Neutrophil (primary cell): ENCODE measurements around the gene GNG12.

Source experiments
- H3K27ac ChIP-seq: fragments of 200-600 bp; sonication (generic); 2 replicates; pipeline ENCODE4 v1.5.1; 2016; ENCODE audit warnings: mild to moderate bottlenecking, moderate library complexity
- H3K27me3 ChIP-seq: fragments of 200-600 bp; sonication (generic); 2 replicates; pipeline ENCODE4 v1.6.0; 2016; ENCODE audit warnings: mild to moderate bottlenecking
- H3K36me3 ChIP-seq: fragments of 200-600 bp; sonication (generic); 2 replicates; pipeline ENCODE4 v1.5.1; 2017
- H3K4me1 ChIP-seq, 2 experiments: fragments of 200-600 bp in 1 of 2; sonication (generic) in 1 of 2; 1 replicate in 1 of 2; 2 replicates in 1 of 2; pipeline versions ENCODE4 v1.5.1 to v1.6.1; 2013 to 2016; ENCODE audit warnings: low read depth in 1 of 2, low read length in 1 of 2, mild to moderate bottlenecking in 1 of 2, moderate library complexity in 1 of 2; ENCODE audit not compliant: control insufficient read depth in 1 of 2, insufficient read depth in 1 of 2
- H3K4me3 ChIP-seq, 2 experiments: fragments of 200-600 bp in 1 of 2; sonication (generic) in 1 of 2; 1 replicate in 1 of 2; 2 replicates in 1 of 2; pipeline ENCODE4 v1.5.1; 2013 to 2016; ENCODE audit warnings: low read depth in 1 of 2, low read length in 1 of 2, mild to moderate bottlenecking in 1 of 2, moderate library complexity in 1 of 2
- H3K9me3 ChIP-seq: fragments of 200-600 bp; sonication (generic); 2 replicates; pipeline ENCODE4 v1.5.1; 2016
- CTCF ChIP-seq: fragments of 200-600 bp; sonication (generic); IDR thresholded peaks from 2 replicates; pipeline ENCODE4 v1.5.1; 2016; ENCODE audit warnings: antibody characterized with exemption

The GNG12 gene

GRCh38 chr1:67679691-67680090 is 153.6 kb downstream of the GNG12 start:
- Histone ChIP-seq H3K4me3 (no peak overlapping the region), H3K27me3 (no peaks in the 10 kb centered on the region), H3K27ac (no peak overlapping the region), H3K36me3 (no peaks in the 10 kb centered on the region), H3K4me1 (peaks cover 16 to 19% of the 10 kb centered on the region in 2 experiments), H3K9me3 (no peaks in the 10 kb centered on the region)
- TF ChIP-seq CTCF, result no peak

- Histone ChIP-seq H3K4me1 (peaks cover 1 to 3% of the 10 kb centered on the region in 2 experiments), H3K27ac (no peak overlapping the region), H3K4me3 (no peak overlapping the region), H3K9me3 (no peaks in the 10 kb centered on the region), H3K36me3 (no peaks in the 10 kb centered on the region), H3K27me3 (no peaks in the 10 kb centered on the region)
- no peak for TF ChIP-seq CTCF
Measured at GRCh38 chr1:67677930-67678329, 155.3 kb downstream of the GNG12 start.

- no peak for TF ChIP-seq CTCF
- no peak overlapping the region for H3K4me3 ChIP-seq
- H3K9me3 ChIP-seq, result no peaks in the 10 kb centered on the region
- no peak overlapping the region for H3K27ac ChIP-seq
- no peaks in the 10 kb centered on the region for H3K36me3 ChIP-seq
- H3K27me3 ChIP-seq, result no peaks in the 10 kb centered on the region
- peaks cover 0 to 3% of the 10 kb centered on the region in 2 experiments for H3K4me1 ChIP-seq
Measured at GRCh38 chr1:67677408-67677807, 155.9 kb downstream of the GNG12 start.

GRCh38 chr1:67676946-67677345 is 156.3 kb downstream of the GNG12 start:
- Histone ChIP-seq H3K4me1 (peaks cover 0 to 3% of the 10 kb centered on the region in 2 experiments), H3K27me3 (no peaks in the 10 kb centered on the region), H3K36me3 (no peaks in the 10 kb centered on the region), H3K27ac (no peak overlapping the region), H3K4me3 (no peak overlapping the region), H3K9me3 (no peaks in the 10 kb centered on the region)
- no peak for TF ChIP-seq CTCF

GRCh38 chr1:67676287-67676686 is 157.0 kb downstream of the GNG12 start:
- Histone ChIP-seq H3K9me3 (no peaks in the 10 kb centered on the region), H3K27ac (no peak overlapping the region), H3K27me3 (no peaks in the 10 kb centered on the region), H3K4me3 (no peak overlapping the region), H3K36me3 (no peaks in the 10 kb centered on the region), H3K4me1 (peaks cover 0 to 3% of the 10 kb centered on the region in 2 experiments)
- no peak for TF ChIP-seq CTCF

GRCh38 chr1:67675800-67676199 is 157.5 kb downstream of the GNG12 start:
- no peak for TF ChIP-seq CTCF
- no peak overlapping the region for H3K27ac ChIP-seq
- peaks cover 0 to 3% of the 10 kb centered on the region in 2 experiments for H3K4me1 ChIP-seq
- no peaks in the 10 kb centered on the region for H3K9me3 ChIP-seq
- no peaks in the 10 kb centered on the region for H3K27me3 ChIP-seq
- no peaks in the 10 kb centered on the region for H3K36me3 ChIP-seq
- no peak overlapping the region for H3K4me3 ChIP-seq
